RWPE1 (cell line): ENCODE measurements around the gene HK3.

Experiments used
- CTCF ChIA-PET: fragments of 350-600 bp; sonication (Branson Sonifier 250); formaldehyde crosslinking; extraction: SDS; loops from one replicate; lab custom pipeline; 2021; lab: Yijun Ruan, JAX
- POLR2A ChIA-PET: fragments of 400-600 bp; formaldehyde crosslinking; extraction: SDS; loops from one replicate; lab custom pipeline; 2020; ENCODE audit warnings: antibody characterized with exemption; ENCODE audit not compliant: low non-redundant PET; lab: Yijun Ruan, JAX
- DNase-seq: peaks from one replicate; pipeline ENCODE4 v3.0.0; 2012; ENCODE audit warnings: low spot score
- H3K27ac ChIP-seq: fragments of 450-650 bp; 2 replicates; pipeline ENCODE4 v1.5.1; 2017
- TF ChIP-seq, protein P1 (sequence below): fragments of 450-650 bp; conservative IDR thresholded peaks from 2 replicates; pipeline ENCODE4 v1.5.1; 2017; ENCODE audit warnings: low read depth, mild to moderate bottlenecking

The HK3 gene

DNA sequence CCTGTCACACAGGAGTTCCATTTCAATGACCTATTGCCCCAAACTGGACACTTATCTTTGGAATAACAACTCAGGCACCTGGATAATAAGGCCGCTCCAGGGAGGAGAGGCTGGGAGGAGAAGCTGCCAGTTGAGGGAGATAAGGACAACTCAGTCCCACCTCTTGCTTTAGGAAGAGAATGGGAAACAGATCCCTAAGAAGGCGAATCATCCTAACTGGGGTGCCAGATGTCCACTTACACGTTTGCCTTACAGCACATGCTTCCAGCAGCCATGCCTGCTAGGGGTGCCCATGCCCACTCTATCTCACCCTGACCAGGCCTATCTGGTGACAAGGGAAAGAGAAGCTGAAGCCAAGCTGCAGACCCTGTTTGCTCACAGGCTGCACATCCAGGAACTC is 6.5 kb downstream of the HK3 start:
- CTCF ChIA-PET, result no interaction called here
- no peak for DNase-seq
- POLR2A ChIA-PET, result no interaction called here
- TF ChIP-seq, protein P1, sequence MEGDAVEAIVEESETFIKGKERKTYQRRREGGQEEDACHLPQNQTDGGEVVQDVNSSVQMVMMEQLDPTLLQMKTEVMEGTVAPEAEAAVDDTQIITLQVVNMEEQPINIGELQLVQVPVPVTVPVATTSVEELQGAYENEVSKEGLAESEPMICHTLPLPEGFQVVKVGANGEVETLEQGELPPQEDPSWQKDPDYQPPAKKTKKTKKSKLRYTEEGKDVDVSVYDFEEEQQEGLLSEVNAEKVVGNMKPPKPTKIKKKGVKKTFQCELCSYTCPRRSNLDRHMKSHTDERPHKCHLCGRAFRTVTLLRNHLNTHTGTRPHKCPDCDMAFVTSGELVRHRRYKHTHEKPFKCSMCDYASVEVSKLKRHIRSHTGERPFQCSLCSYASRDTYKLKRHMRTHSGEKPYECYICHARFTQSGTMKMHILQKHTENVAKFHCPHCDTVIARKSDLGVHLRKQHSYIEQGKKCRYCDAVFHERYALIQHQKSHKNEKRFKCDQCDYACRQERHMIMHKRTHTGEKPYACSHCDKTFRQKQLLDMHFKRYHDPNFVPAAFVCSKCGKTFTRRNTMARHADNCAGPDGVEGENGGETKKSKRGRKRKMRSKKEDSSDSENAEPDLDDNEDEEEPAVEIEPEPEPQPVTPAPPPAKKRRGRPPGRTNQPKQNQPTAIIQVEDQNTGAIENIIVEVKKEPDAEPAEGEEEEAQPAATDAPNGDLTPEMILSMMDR, result no peak
- no peak overlapping the region for H3K27ac ChIP-seq

DNA sequence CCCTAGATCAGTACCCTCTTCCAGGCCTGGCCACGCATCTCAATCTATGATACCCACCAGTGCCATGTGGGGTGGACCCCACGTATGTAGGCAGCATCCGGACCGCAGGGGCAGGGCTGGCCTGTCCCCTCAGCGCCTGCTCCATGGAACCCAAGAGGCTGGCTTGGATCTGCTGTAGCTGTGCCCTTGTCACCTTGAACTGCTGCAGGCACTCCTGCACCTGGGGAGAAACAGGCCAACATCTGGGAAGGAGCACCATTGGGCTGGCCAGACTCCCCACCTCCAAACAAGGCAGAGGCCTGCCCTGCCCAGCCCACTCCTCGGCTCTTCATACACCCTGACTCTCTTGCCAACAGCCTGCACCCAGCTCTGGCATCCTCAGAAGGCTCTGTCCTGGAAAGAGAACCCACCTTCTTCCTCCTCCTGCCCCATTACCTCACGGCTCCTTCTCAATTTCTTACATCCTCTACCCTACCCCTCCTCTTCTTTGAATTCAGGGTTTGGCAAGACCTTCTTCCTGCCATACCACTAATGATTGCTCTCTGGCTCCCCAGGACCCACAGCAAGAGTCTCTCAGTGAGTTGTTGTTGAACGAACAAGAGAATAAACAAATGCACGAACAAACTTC is 7.7 kb downstream of the HK3 start:
- POLR2A ChIA-PET, result no interaction called here
- TF ChIP-seq, protein P1, result no peak
- no peak for DNase-seq
- no peak overlapping the region for H3K27ac ChIP-seq
- CTCF ChIA-PET, result no interaction called here

DNA sequence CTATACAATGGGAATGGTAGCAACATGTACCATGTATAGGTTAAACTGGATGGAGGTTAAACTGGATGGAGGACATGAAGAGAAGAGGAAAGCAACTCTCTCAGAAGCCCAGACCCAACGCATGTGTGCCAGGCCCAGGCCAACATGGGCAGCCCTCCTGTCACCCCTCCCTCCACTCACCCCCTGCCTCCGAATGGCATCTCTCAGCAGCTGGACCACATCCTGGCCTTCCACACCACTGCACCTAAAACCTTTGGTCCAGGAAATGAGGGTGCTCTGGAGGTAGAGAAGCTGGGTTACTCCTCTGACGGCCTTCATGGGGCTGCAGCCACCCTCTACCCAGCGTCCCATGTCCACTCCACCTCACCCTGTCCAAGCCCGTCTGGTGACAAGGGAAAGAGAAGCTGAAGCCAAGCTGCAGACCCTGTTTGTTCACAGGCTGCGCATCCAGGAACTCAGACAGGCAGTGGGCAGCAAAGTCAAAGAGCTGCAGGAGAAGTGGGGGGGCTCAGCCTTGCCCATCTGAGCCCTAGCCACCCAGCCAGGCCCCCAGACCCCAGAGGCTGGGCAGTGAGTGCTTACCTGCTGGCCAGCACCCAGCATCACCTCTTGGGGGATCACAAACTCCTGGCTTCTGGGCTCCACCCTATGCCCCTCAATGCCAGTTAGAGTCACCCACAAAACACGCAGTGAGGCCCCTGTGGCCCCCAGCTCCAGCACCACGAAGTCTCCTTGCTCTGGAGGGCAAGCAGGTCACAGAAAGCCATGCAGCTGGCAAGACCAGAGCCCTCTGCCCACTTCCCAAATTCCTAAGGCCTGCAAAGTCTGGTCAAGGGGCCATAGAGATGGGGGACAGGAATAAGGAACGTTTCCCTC is 8.5 kb downstream of the HK3 start:
- ChIA-PET CTCF (interaction anchor here (0.7 kb wide), 1 partner anchor 115 kb away, joined by 3 read pairs; no protein-coding TSS in a partner anchor), POLR2A (no interaction called here)
- H3K27ac ChIP-seq, result no peak overlapping the region
- DNase-seq, result no peak
- TF ChIP-seq, protein P1, result no peak

DNA sequence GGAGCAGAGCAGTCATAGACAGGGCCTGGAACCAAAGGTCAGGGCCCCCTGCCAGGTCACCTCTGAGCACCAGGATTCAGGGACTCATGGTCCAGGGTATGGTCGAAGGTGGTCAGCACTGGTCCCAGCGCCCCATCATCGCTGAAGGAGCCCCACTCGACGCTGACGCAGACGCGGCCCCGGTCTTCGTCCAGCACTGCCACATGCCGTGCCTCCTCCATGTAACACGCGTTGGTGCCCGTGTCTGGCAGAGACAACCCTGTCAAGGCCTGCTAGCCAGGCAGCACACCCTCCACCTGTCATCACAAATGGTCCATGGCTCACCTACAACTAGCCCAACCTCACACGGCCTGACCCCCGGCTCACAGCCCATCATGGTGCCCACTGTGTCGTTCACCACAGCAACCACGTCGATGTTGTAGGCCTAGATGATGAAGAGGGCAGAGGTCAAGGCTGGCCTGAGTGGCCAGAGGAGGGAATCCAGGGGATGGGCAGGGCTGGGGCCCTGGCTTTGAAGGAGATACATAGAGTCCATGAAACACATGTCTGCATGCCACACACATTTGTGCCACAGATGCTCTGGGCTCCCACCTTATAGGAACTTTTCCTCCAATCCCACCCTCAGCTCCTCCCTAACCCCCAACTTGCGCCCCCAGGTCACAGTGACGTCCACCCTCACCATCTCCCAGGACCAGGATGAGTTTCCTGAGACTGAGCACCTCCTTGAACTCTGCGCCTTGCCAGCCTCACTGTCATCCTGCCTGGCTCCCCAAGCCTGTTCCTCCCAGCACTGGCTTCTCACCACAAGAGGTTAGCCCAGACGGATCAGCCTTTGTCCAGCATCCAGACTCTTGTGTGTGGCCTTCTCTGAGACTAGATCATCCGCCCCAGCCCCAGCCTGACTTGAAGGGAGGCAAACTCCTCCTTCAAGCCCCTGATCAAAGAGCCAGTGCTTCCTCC is 9.5 kb downstream of the HK3 start:
- CTCF ChIA-PET, result interaction anchor here (0.7 kb wide), 1 partner anchor 116 kb away, joined by 3 read pairs; no protein-coding TSS in a partner anchor
- no peak for DNase-seq
- H3K27ac ChIP-seq, result no peak overlapping the region
- TF ChIP-seq, protein P1, result no peak
- POLR2A ChIA-PET, result no interaction called here

DNA sequence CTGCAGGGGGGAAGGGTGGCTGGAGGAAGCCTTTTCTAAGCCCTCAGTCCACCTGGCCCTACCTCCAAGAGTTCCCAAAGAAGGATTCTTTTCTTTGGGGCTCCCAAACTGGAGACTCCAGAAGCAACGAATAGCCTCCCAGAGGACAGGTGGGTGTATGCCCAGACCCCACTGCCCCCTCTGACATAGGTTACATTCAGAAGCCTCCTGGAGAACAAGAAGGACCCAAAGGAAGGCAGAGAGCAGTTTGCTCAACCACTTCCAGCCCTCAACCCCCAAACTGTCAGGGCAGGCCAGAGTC is 10.3 kb downstream of the HK3 start:
- TF ChIP-seq, protein P1, result no peak
- DNase-seq, result no peak
- ChIA-PET POLR2A (no interaction called here), CTCF (no interaction called here)
- H3K27ac ChIP-seq, result no peak overlapping the region
